H9 (cell line): ENCODE measurements around the gene ADCK2. TPM values are rescaled to one million over a fixed set of nuclear protein-coding genes. Genes with fewer than 3 reads are reported as not detected.

Source experiments
- DNase-seq: peaks from one replicate; pipeline ENCODE4 v3.0.0-alpha.2; 2017
- H2AFZ ChIP-seq: one replicate; pipeline ENCODE4 v1.6.1; 2013; ENCODE audit warnings: mild to moderate bottlenecking, low read length, control low read depth, moderate library complexity
- H2AK5ac ChIP-seq: 2 replicates; pipeline ENCODE4 v1.6.1; 2013; ENCODE audit warnings: low read length, control low read depth, mixed read lengths; ENCODE audit not compliant: insufficient read length
- H2BK120ac ChIP-seq: one replicate; pipeline ENCODE4 v1.6.1; 2013; ENCODE audit warnings: low read depth, mild to moderate bottlenecking, low read length, control low read depth, inconsistent platforms; ENCODE audit not compliant: poor library complexity, severe bottlenecking
- H2BK12ac ChIP-seq: 2 replicates; pipeline ENCODE4 v1.6.1; 2013; ENCODE audit warnings: low read length, control low read depth, mixed read lengths, low read depth; ENCODE audit not compliant: insufficient read length
- H2BK15ac ChIP-seq: 2 replicates; pipeline ENCODE4 v1.6.1; 2013; ENCODE audit warnings: low read depth, low read length, control low read depth
- H2BK20ac ChIP-seq: one replicate; pipeline ENCODE4 v1.6.1; 2013; ENCODE audit warnings: low read depth, mild to moderate bottlenecking, low read length, control low read depth, inconsistent platforms; ENCODE audit not compliant: poor library complexity, severe bottlenecking
- H2BK5ac ChIP-seq: 2 replicates; pipeline ENCODE4 v1.6.1; 2013; ENCODE audit warnings: low read length, control low read depth, mixed read lengths; ENCODE audit not compliant: insufficient read length
- H3K14ac ChIP-seq: 2 replicates; pipeline ENCODE4 v1.6.1; 2013; ENCODE audit warnings: low read length, control low read depth; ENCODE audit not compliant: insufficient read depth
- H3K18ac ChIP-seq: 2 replicates; pipeline ENCODE4 v1.6.1; 2013; ENCODE audit warnings: low read depth, mild to moderate bottlenecking, mixed read lengths, low read length, control low read depth; ENCODE audit not compliant: insufficient read length
- H3K23ac ChIP-seq: 2 replicates; pipeline ENCODE4 v1.6.1; 2013; ENCODE audit warnings: low read length, control low read depth, mixed read lengths, low read depth; ENCODE audit not compliant: insufficient read length
- H3K23me2 ChIP-seq: 2 replicates; pipeline ENCODE4 v1.6.1; 2013; ENCODE audit warnings: low read depth, mild to moderate bottlenecking, mixed read lengths, low read length, control low read depth; ENCODE audit not compliant: insufficient read length, poor library complexity, severe bottlenecking
- H3K27ac ChIP-seq: 2 replicates; pipeline ENCODE4 v1.5.1; 2013; ENCODE audit warnings: low read length, control low read depth, mixed read lengths, low read depth; ENCODE audit not compliant: insufficient read length
- H3K27me3 ChIP-seq: 2 replicates; pipeline ENCODE4 v1.6.1; 2013; ENCODE audit warnings: low read length, control low read depth, inconsistent platforms; ENCODE audit not compliant: insufficient read depth
- H3K4ac ChIP-seq: 2 replicates; pipeline ENCODE4 v1.6.1; 2013; ENCODE audit warnings: low read depth, mild to moderate bottlenecking, control low read depth, inconsistent platforms, low read length, moderate library complexity
- H3K4me1 ChIP-seq: 2 replicates; pipeline ENCODE4 v1.6.1; 2013; ENCODE audit warnings: low read length, control low read depth, inconsistent platforms; ENCODE audit not compliant: insufficient read depth
- H3K4me2 ChIP-seq: 2 replicates; pipeline ENCODE4 v1.6.1; 2013; ENCODE audit warnings: low read length, control low read depth, mixed read lengths; ENCODE audit not compliant: insufficient read length, insufficient read depth
- H3K56ac ChIP-seq: 2 replicates; pipeline ENCODE4 v1.6.1; 2013; ENCODE audit warnings: low read depth, mild to moderate bottlenecking, mixed read lengths, low read length, control low read depth; ENCODE audit not compliant: insufficient read length
- H3K79me1 ChIP-seq: 2 replicates; pipeline ENCODE4 v1.6.1; 2013; ENCODE audit warnings: low read depth, mild to moderate bottlenecking, moderate library complexity, low read length, control low read depth, inconsistent platforms; ENCODE audit not compliant: insufficient read depth, poor library complexity, severe bottlenecking
- H3K79me2 ChIP-seq: 2 replicates; pipeline ENCODE4 v1.6.1; 2013; ENCODE audit warnings: low read length, control low read depth, inconsistent platforms; ENCODE audit not compliant: insufficient read depth
- H3K9ac ChIP-seq: 2 replicates; pipeline ENCODE4 v1.6.1; 2013; ENCODE audit warnings: low read length, control low read depth, mixed read lengths; ENCODE audit not compliant: insufficient read length; ENCODE audit errors: extremely low read depth
- H3K9me3 ChIP-seq: one replicate; pipeline ENCODE4 v1.6.1; 2013; ENCODE audit warnings: low read depth, low read length, inconsistent platforms; ENCODE audit not compliant: control insufficient read depth
- H3T11ph ChIP-seq: one replicate; pipeline ENCODE4 v1.6.1; 2013; ENCODE audit warnings: mild to moderate bottlenecking, low read length, control low read depth, inconsistent platforms
- H4K20me1 ChIP-seq: one replicate; pipeline ENCODE4 v1.6.1; 2013; ENCODE audit not compliant: control insufficient read depth, insufficient read length, insufficient read depth
- H4K5ac ChIP-seq: 2 replicates; pipeline ENCODE4 v1.6.1; 2013; ENCODE audit warnings: low read depth, mild to moderate bottlenecking, mixed read lengths, low read length, control low read depth; ENCODE audit not compliant: insufficient read length
- H4K8ac ChIP-seq: replicated peaks from 2 replicates; pipeline ENCODE4 v1.6.1; 2013; ENCODE audit warnings: low read length, control low read depth, mixed read lengths, low read depth; ENCODE audit not compliant: insufficient read length
- H4K91ac ChIP-seq: 2 replicates; pipeline ENCODE4 v1.6.1; 2013; ENCODE audit warnings: low read depth, mild to moderate bottlenecking, moderate library complexity, mixed read lengths, low read length, control low read depth; ENCODE audit not compliant: insufficient read length
- H3K27ac Mint-ChIP-seq, 3 experiments: 2 replicates in 2 of 3; 3 replicates in 1 of 3; pipeline ENCODE4 v1.8.0; 2020 to 2021; ENCODE audit warnings: mixed read lengths in 3 of 3, mild to moderate bottlenecking in 1 of 3, moderate library complexity in 1 of 3
- H3K27me3 Mint-ChIP-seq: 2 replicates; pipeline ENCODE4 v1.8.0; 2021; ENCODE audit warnings: low read depth, mild to moderate bottlenecking, moderate library complexity, mixed read lengths
- H3K36me3 Mint-ChIP-seq, 3 experiments: 2 replicates in 2 of 3; 3 replicates in 1 of 3; pipeline ENCODE4 v1.8.0; 2020 to 2021; ENCODE audit warnings: low read depth in 3 of 3, mixed read lengths in 3 of 3; ENCODE audit not compliant: insufficient read depth in 1 of 3
- H3K4me1 Mint-ChIP-seq, 2 experiments: 2 replicates each; pipeline ENCODE4 v1.8.0; 2020; ENCODE audit warnings: mixed read lengths in 2 of 2
- H3K4me3 Mint-ChIP-seq, 2 experiments: 2 replicates in 1 of 2; 3 replicates in 1 of 2; pipeline ENCODE4 v1.8.0; 2020 to 2021; ENCODE audit warnings: mild to moderate bottlenecking in 2 of 2, mixed read lengths in 2 of 2, moderate library complexity in 1 of 2
- H3K9me3 Mint-ChIP-seq, 2 experiments: 2 replicates in 1 of 2; 3 replicates in 1 of 2; pipeline ENCODE4 v1.8.0; 2020; ENCODE audit warnings: mild to moderate bottlenecking in 2 of 2, mixed read lengths in 2 of 2, moderate library complexity in 1 of 2
- CTCF ChIP-seq: fragments of 200-600 bp; sonication (generic); conservative IDR thresholded peaks from 3 replicates; pipeline ENCODE4 v1.8.0; 2021; ENCODE audit warnings: antibody characterized with exemption, mild to moderate bottlenecking
- WGBS: extraction: QIAGEN DNeasy Blood & Tissue Kit; methylation state at CpG from one replicate; pipeline ENCODE4 v1.1.7; 2013; ENCODE audit warnings: missing lambda C conversion rate, low lambda C conversion rate, mixed read lengths; ENCODE audit not compliant: insufficient read length; ENCODE audit errors: extremely low coverage; 5-methylcytosine and 5-hydroxymethylcytosine counted together
- total RNA-seq: library from RNA; stranded (reverse); gene quantifications from 2 replicates; pipeline ENCODE4 v1.2.1, GENCODE V29; 2021

Gene ADCK2
- total RNA-seq, 1 experiment from 2014 or later: 12.4 TPM

GRCh38 chr7:140654661-140655060, 18.1 kb upstream of the ADCK2 start:
- H3K4me1 ChIP-seq: peaks cover 2% of the 10 kb centered on the region; the same call in 1 of the 2 replicates
- H2BK20ac ChIP-seq: no peak overlapping the region
- Mint-ChIP-seq H3K27me3 (peaks cover 8% of the 10 kb centered on the region), H3K4me1 (peaks cover 8 to 14% of the 10 kb centered on the region in 2 experiments; a peak in 3 of 4 replicates), H3K4me3 (no peak overlapping the region; a peak in 1 of 5 replicates), H3K27ac (no peak overlapping the region), H3K36me3 (no peaks in the 10 kb centered on the region), H3K9me3 (peaks cover 2 to 3% of the 10 kb centered on the region in 2 experiments; a peak in 2 of 5 replicates)
- H3K56ac ChIP-seq: no peak overlapping the region
- H4K5ac ChIP-seq: no peak overlapping the region
- no peak overlapping the region for H3K9ac ChIP-seq
- no peak overlapping the region for H2BK12ac ChIP-seq
- H3K4ac ChIP-seq: no peak overlapping the region
- H4K91ac ChIP-seq: no peak overlapping the region
- no peak overlapping the region for H2BK15ac ChIP-seq
- H3K23ac ChIP-seq: no peak overlapping the region
- no peaks in the 10 kb centered on the region for H3K79me1 ChIP-seq
- no peak overlapping the region for H4K8ac ChIP-seq
- no peaks in the 10 kb centered on the region for H3K79me2 ChIP-seq
- no peak for TF ChIP-seq CTCF
- H4K20me1 ChIP-seq: no peaks in the 10 kb centered on the region
- H3K18ac ChIP-seq: no peak overlapping the region
- H3K9me3 ChIP-seq: no peaks in the 10 kb centered on the region
- no peak overlapping the region for H3K27ac ChIP-seq
- WGBS: no CpG with 5 or more reads among the region's 4 CpGs
- H3T11ph ChIP-seq: no peak overlapping the region
- H3K14ac ChIP-seq: no peak overlapping the region
- DNase-seq: no peak
- H2AFZ ChIP-seq: no peak overlapping the region
- no peaks in the 10 kb centered on the region for H3K27me3 ChIP-seq
- no peak overlapping the region for H2BK120ac ChIP-seq
- H2BK5ac ChIP-seq: no peak overlapping the region
- no peak overlapping the region for H2AK5ac ChIP-seq
- H3K4me2 ChIP-seq: no peak overlapping the region
- H3K23me2 ChIP-seq: no peaks in the 10 kb centered on the region
